Gastrocnemius medialis (tissue), 4 donors: Measurements from ENCODE around the gene DMKN. TPM values are rescaled to one million over a fixed set of nuclear protein-coding genes. Genes with fewer than 3 reads are reported as not detected.
"Not testable (repeated sequence)": the region's sequence is repeated elsewhere in the genome, so short reads cannot be mapped to it uniquely, and the experiment has no call there.

Experiments used
- ATAC-seq, 2 donors: fragments of 150-250 bp; one replicate each; pipeline ENCODE4 v1.9.1; 2016
- DNase-seq, 2 donors: peaks; one replicate each; pipeline ENCODE4 v3.0.0-alpha.2; 2019
- H3K27ac ChIP-seq, 4 donors: fragments of 200-600 bp; sonication (generic); 1 replicate in 1 of 4; 2 replicates in 3 of 4; pipeline ENCODE4 v1.5.1; 2016 to 2018; ENCODE audit warnings: mild to moderate bottlenecking in 2 of 4, moderate library complexity in 1 of 4
- H3K27me3 ChIP-seq, 3 donors: fragments of 200-600 bp; sonication (generic) in 2 of 3; 1 replicate in 1 of 3; 2 replicates in 2 of 3; pipeline versions ENCODE4 v1.5.1 to v1.6.0; 2016 to 2019; ENCODE audit warnings: mild to moderate bottlenecking in 1 of 3, moderate library complexity in 1 of 3
- H3K36me3 ChIP-seq, 2 donors: fragments of 200-600 bp; sonication (generic) in 1 of 2; one replicate each; pipeline ENCODE4 v1.5.1; 2017 to 2018
- H3K4me1 ChIP-seq, 2 donors: fragments of 200-600 bp; sonication (generic) in 1 of 2; one replicate each; pipeline ENCODE4 v1.5.1; 2016 to 2017; ENCODE audit warnings: mild to moderate bottlenecking in 2 of 2
- H3K4me3 ChIP-seq, 4 donors: fragments of 200-600 bp; sonication (generic) in 3 of 4; 1 replicate in 1 of 4; 2 replicates in 3 of 4; pipeline ENCODE4 v1.5.1; 2016 to 2019; ENCODE audit warnings: mild to moderate bottlenecking in 2 of 4
- H3K9me3 ChIP-seq, 3 donors: fragments of 200-600 bp; sonication (generic) in 2 of 3; 1 replicate in 1 of 3; 2 replicates in 2 of 3; pipeline ENCODE4 v1.5.1; 2016 to 2019
- POLR2A ChIP-seq, 2 donors: fragments of 450-650 bp; IDR thresholded peaks; one replicate each; pipeline ENCODE4 v1.6.1; 2017; ENCODE audit warnings: antibody characterized with exemption in 2 of 2, mild to moderate bottlenecking in 2 of 2, moderate library complexity in 2 of 2
- in situ Hi-C, 4 donors: fragments of 200-750 bp; cut with MboI; loops; one replicate each; pipeline versions ENCODE4 v1.15.0 to v1.8.0; 2017; ENCODE audit warnings: low sequenced_read_pairs in 4 of 4
- intact Hi-C: fragments of 100-400 bp; cut with DNase I; formaldehyde crosslinking; loops from one replicate; pipeline ENCODE4 v1.15.1; 2023; ENCODE audit warnings: low total_unique reads
- total RNA-seq, 4 donors: library from RNA; depleted of rRNA; stranded (reverse); fragments of >200 nt; gene quantifications; one replicate each; pipeline versions ENCODE4 v1.1.0 to v1.2.3, GENCODE V29; 2016
- TF ChIP-seq, protein P1 (sequence below), 5 experiments: fragments of 450-650 bp in 3 of 5; fragments of 200-600 bp in 2 of 5; sonication (generic) in 2 of 5; IDR thresholded peaks in 4 of 5; conservative IDR thresholded peaks in 1 of 5; 1 replicate in 4 of 5; 2 replicates in 1 of 5; pipeline ENCODE4 v1.5.1; 2016 to 2019; ENCODE audit warnings: antibody characterized with exemption in 5 of 5, mild to moderate bottlenecking in 3 of 5, moderate library complexity in 3 of 5

Gene DMKN
- total RNA-seq, 4 donors from 2014 or later = 0.89 TPM; not detected in 3

DNA sequence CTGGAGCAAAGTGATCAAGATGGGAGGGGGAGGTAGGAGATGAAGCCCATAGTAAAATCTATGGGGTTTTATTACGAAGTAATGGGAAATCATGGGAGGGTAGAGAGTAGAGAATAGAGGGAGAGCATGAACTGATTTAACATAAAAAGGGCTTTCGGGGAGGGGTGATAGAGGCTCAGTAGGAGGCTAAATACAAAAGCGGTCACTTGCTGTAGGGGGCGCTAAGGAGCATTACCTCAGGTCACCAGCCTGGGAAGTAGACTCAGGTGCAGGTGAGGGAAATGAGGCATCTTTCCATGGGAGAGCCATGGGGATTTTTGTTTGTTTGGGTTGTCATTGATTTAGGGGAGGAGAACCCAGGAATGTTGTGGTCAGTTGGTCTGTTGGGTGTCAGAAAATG is 37.3 kb downstream of the DMKN start:
- ATAC-seq = no peak
- H3K27me3 ChIP-seq = no peaks in the 10 kb centered on the region
- DNase-seq = no peak
- no peak overlapping the region for H3K27ac ChIP-seq
- intact Hi-C loops (no loop called here), in situ Hi-C loops (loop anchor here in 1 of 4 donors (10.0 kb wide), 1 partner anchor 121 kb away; the partner anchor contains the start of gene FFAR3)
- no peaks in the 10 kb centered on the region for H3K4me1 ChIP-seq
- no peak overlapping the region for H3K4me3 ChIP-seq
- H3K36me3 ChIP-seq = no peaks in the 10 kb centered on the region
- H3K9me3 ChIP-seq = no peaks in the 10 kb centered on the region
- TF ChIP-seq, protein P1, sequence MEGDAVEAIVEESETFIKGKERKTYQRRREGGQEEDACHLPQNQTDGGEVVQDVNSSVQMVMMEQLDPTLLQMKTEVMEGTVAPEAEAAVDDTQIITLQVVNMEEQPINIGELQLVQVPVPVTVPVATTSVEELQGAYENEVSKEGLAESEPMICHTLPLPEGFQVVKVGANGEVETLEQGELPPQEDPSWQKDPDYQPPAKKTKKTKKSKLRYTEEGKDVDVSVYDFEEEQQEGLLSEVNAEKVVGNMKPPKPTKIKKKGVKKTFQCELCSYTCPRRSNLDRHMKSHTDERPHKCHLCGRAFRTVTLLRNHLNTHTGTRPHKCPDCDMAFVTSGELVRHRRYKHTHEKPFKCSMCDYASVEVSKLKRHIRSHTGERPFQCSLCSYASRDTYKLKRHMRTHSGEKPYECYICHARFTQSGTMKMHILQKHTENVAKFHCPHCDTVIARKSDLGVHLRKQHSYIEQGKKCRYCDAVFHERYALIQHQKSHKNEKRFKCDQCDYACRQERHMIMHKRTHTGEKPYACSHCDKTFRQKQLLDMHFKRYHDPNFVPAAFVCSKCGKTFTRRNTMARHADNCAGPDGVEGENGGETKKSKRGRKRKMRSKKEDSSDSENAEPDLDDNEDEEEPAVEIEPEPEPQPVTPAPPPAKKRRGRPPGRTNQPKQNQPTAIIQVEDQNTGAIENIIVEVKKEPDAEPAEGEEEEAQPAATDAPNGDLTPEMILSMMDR (IDR thresholded peaks at IDR 0.05 in 4 of 5, conservative IDR thresholded peaks at IDR 0.05 in 1 of 5) = no peak
- no peak for TF ChIP-seq POLR2A (IDR thresholded peaks at IDR 0.05)

DNA sequence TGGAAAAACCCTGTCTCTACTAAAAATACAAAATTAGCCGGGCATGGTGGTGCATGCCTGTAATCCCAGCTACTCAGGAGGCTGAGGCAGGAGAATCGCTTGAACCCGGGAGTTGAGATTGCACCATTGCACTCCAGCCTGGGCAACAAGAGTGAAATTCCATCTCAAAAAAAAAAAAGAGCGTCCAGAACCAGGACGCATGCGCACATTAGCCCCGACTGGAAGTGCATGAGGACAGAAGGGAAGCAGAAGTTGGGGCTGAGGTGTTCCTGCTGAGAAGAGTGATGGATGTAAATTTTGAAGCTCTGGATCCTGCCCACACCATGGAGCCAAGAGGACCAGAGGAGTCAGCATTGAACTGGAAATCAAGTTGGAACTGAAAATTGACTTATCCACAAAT is 38.9 kb downstream of the DMKN start:
- in situ Hi-C loops = loop anchor here in 1 of 4 donors (10.0 kb wide), 1 partner anchor 120 kb away; the partner anchor contains the start of gene FFAR3
- DNase-seq, H3K4me1 ChIP-seq, ATAC-seq, H3K36me3 ChIP-seq, intact Hi-C loops, H3K9me3 ChIP-seq, H3K27ac ChIP-seq, H3K4me3 ChIP-seq, H3K27me3 ChIP-seq: not testable (repeated sequence)

DNA sequence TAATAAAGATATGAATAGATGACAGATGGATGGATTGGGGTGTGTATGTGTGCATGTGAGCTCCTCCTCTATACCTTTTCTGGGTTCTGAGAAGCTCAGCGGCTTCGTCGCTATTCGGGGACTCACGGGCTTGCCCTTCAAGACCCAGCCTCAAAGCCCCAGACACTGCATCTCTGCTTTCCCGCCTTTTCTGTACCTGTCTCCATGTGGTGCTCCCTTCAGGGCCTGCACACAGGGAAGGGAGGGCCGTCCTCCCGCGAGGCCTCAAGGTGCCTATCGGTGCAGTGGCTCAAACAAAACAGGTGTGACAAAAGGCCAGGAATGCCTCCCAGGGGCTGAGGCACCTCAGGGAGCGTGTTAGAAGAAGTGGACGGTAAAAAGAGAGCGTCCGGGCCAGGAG is 39.3 kb downstream of the DMKN start:
- Histone ChIP-seq H3K4me3 (no peak overlapping the region), H3K4me1 (no peaks in the 10 kb centered on the region), H3K27ac (no peak overlapping the region), H3K36me3 (no peaks in the 10 kb centered on the region), H3K9me3 (no peaks in the 10 kb centered on the region), H3K27me3 (no peaks in the 10 kb centered on the region)
- DNase-seq (no peak), ATAC-seq (no peak)
- in situ Hi-C loops (loop anchor here in 1 of 4 donors (10.0 kb wide), 1 partner anchor 119 kb away; the partner anchor contains the start of gene FFAR3), intact Hi-C loops (no loop called here)
- TF ChIP-seq, protein P1 (IDR thresholded peaks at IDR 0.05 in 4 of 5, conservative IDR thresholded peaks at IDR 0.05 in 1 of 5) = no peak

DNA sequence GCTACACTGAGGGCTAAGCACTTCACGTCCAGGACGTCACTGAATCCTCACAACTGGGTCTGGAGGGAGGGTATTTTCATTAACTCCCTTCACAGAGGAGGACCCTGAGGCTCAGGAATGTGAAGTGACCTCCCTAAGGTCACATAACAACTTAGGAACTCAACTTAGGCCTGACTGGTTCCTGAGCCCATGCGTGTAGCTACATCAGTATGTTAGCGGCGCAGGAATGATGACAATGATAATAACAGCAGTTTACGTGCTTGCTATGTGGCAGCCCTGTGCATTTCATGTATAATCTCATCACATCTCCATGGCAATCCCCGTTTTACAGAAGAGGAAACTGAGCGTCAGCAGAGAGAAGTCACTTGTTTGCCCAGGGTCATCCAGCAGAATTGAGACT is 41.5 kb downstream of the DMKN start:
- H3K27me3 ChIP-seq = no peaks in the 10 kb centered on the region
- DNase-seq (no peak), ATAC-seq (no peak)
- H3K4me1 ChIP-seq = no peaks in the 10 kb centered on the region
- no peak overlapping the region for H3K27ac ChIP-seq
- intact Hi-C loops = no loop called here
- no peak overlapping the region for H3K4me3 ChIP-seq
- H3K9me3 ChIP-seq = no peaks in the 10 kb centered on the region
- H3K36me3 ChIP-seq = no peaks in the 10 kb centered on the region
- in situ Hi-C loops = loop anchor here in 1 of 4 donors (10.0 kb wide), 1 partner anchor 117 kb away; the partner anchor contains the start of gene FFAR3
- TF ChIP-seq, protein P1 (IDR thresholded peaks at IDR 0.05 in 4 of 5, conservative IDR thresholded peaks at IDR 0.05 in 1 of 5) = no peak
- TF ChIP-seq POLR2A (IDR thresholded peaks at IDR 0.05) = no peak

DNA sequence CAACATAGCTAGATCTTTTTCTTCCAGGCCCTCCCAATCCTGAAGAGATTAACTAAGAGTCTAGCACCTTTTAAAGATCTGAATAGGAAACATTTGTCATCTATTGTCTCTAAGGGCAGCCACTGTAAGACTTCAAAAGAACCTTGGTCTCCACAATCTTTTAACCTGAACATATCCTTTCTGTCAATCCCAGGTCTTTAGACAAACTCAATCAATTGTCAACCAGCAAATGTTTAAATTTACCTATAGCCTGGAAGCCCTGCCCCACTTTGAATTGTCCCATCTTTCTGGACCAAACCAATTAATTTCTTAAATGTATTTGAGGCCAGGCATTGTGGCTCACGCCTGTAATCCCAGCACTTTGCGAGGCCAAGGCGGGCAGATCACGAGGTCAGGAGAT is 42.4 kb downstream of the DMKN start:
- H3K4me1 ChIP-seq, DNase-seq, H3K36me3 ChIP-seq, H3K9me3 ChIP-seq, H3K4me3 ChIP-seq, ATAC-seq, H3K27me3 ChIP-seq, intact Hi-C loops, H3K27ac ChIP-seq: not testable (repeated sequence)
- in situ Hi-C loops = loop anchor here in 1 of 4 donors (10.0 kb wide), 1 partner anchor 116 kb away; the partner anchor contains the start of gene FFAR3

DNA sequence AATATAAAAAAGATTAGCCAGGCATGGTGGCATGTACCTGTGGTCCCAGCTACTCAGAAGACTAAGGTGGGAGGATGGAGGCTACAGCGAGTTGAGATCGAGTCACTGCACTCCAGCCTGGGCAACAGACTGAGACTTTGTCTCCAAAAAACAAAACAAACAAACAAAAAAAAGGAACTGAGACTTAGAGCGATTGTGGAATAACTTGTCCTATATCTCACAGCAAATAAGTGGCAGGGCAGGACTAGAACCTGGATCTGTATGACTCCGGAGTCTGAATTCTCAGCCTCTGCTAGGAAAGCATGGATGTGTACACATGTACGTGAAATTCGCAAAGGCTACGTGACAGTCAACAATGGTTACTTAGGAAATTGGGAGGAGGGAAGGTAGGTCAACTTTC is 43.3 kb downstream of the DMKN start:
- Histone ChIP-seq H3K4me1 (no peaks in the 10 kb centered on the region), H3K4me3 (no peak overlapping the region), H3K27me3 (no peaks in the 10 kb centered on the region), H3K27ac (no peak overlapping the region), H3K36me3 (no peaks in the 10 kb centered on the region), H3K9me3 (no peaks in the 10 kb centered on the region)
- ATAC-seq (no peak), DNase-seq (no peak)
- intact Hi-C loops = no loop called here
- in situ Hi-C loops = loop anchor here in 1 of 4 donors (10.0 kb wide), 1 partner anchor 115 kb away; the partner anchor contains the start of gene FFAR3
- TF ChIP-seq POLR2A (IDR thresholded peaks at IDR 0.05) = no peak
- TF ChIP-seq, protein P1 (IDR thresholded peaks at IDR 0.05 in 4 of 5, conservative IDR thresholded peaks at IDR 0.05 in 1 of 5) = no peak
